Keratinocyte (primary cell): ENCODE data around the gene ADM.

Experiments
- EZH2 ChIP-seq: IDR thresholded peaks from one replicate; pipeline ENCODE4 v1.6.1; 2012; ENCODE audit warnings: inconsistent platforms, mild to moderate bottlenecking, low read length, moderate library complexity
- TF ChIP-seq, protein P1 (sequence below), 3 experiments: IDR thresholded peaks in 1 of 3; conservative IDR thresholded peaks in 1 of 3; optimal IDR thresholded peaks in 1 of 3; 2 replicates in 2 of 3; 3 replicates in 1 of 3; pipeline versions ENCODE3 to v1.5.1; 2011; ENCODE audit warnings: low read length in 3 of 3, mild to moderate bottlenecking in 3 of 3, moderate library complexity in 2 of 3, control low read depth in 1 of 3, inconsistent platforms in 1 of 3; ENCODE audit not compliant: insufficient read depth in 2 of 3; ENCODE audit errors: extremely low read depth in 1 of 3

DNA sequence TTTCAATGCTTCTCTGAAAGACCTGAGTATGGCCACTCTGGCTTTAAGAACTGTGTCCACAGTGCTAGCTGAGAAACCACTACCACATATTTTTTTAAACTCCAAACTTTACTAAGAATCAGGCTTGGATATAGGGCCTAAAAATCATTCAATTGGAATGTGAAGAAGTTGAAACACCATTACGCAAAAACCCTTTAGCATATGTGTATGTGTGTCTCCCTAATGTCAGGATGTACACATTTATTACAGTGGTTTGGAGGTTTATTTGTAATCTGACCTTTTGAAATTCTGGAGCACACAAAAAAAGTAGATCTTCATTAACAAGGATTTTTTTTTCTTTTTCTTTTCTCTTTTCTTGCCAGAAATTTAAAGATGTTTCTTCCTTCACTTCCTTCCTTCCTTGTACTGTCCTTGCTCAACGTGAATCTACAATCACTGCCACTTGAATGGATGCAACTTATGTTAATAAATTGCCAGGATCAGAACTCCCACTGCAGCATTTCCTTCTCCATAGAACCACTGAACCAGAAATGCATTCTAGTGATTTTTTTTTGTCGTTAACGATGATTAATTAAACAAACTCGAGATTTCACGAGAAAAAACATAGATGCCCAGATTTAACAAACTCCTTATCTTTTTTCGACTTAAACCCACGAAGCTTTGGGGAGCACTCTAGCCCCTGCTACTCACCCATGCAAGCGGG lies 3.1 kb upstream of the ADM start:
- TF ChIP-seq, protein P1, sequence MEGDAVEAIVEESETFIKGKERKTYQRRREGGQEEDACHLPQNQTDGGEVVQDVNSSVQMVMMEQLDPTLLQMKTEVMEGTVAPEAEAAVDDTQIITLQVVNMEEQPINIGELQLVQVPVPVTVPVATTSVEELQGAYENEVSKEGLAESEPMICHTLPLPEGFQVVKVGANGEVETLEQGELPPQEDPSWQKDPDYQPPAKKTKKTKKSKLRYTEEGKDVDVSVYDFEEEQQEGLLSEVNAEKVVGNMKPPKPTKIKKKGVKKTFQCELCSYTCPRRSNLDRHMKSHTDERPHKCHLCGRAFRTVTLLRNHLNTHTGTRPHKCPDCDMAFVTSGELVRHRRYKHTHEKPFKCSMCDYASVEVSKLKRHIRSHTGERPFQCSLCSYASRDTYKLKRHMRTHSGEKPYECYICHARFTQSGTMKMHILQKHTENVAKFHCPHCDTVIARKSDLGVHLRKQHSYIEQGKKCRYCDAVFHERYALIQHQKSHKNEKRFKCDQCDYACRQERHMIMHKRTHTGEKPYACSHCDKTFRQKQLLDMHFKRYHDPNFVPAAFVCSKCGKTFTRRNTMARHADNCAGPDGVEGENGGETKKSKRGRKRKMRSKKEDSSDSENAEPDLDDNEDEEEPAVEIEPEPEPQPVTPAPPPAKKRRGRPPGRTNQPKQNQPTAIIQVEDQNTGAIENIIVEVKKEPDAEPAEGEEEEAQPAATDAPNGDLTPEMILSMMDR (optimal IDR thresholded peaks at IDR 0.05 in 1 of 3, IDR thresholded peaks at IDR 0.05 in 1 of 3, conservative IDR thresholded peaks at IDR 0.05 in 1 of 3; ENCODE audit: extremely low read depth in 1 of 3, insufficient read depth in 2 of 3, low read length in 3 of 3), result no peak
- no peak for TF ChIP-seq EZH2
